Endothelial cell (in vitro differentiated cells): ENCODE data around the gene TRIP10. TPM values are rescaled to one million over a fixed set of nuclear protein-coding genes. Genes with fewer than 3 reads are reported as not detected.

Experiments
- DNase-seq: peaks from one replicate; pipeline ENCODE4 v3.0.0; 2021; ENCODE audit warnings: low spot score
- H3K27ac Mint-ChIP-seq: one replicate; pipeline ENCODE4 v1.8.0; 2021; ENCODE audit warnings: mixed read lengths, inconsistent platforms; ENCODE audit not compliant: unreplicated experiment
- H3K27me3 Mint-ChIP-seq: one replicate; pipeline ENCODE4 v1.8.0; 2021; ENCODE audit warnings: mild to moderate bottlenecking, moderate library complexity, mixed read lengths, inconsistent platforms; ENCODE audit not compliant: unreplicated experiment
- H3K36me3 Mint-ChIP-seq: one replicate; pipeline ENCODE4 v1.8.0; 2021; ENCODE audit warnings: mild to moderate bottlenecking, low read depth, mixed read lengths, inconsistent platforms; ENCODE audit not compliant: unreplicated experiment
- H3K4me1 Mint-ChIP-seq: one replicate; pipeline ENCODE4 v1.8.0; 2021; ENCODE audit warnings: mild to moderate bottlenecking, mixed read lengths, inconsistent platforms; ENCODE audit not compliant: unreplicated experiment
- H3K4me3 Mint-ChIP-seq: one replicate; pipeline ENCODE4 v1.8.0; 2021; ENCODE audit warnings: mild to moderate bottlenecking, mixed read lengths, inconsistent platforms; ENCODE audit not compliant: unreplicated experiment
- H3K9me3 Mint-ChIP-seq: one replicate; pipeline ENCODE4 v1.8.0; 2021; ENCODE audit warnings: mixed read lengths, inconsistent platforms; ENCODE audit not compliant: unreplicated experiment
- CTCF ChIP-seq: fragments of 200-600 bp; sonication (generic); IDR thresholded peaks from one replicate; pipeline ENCODE4 v1.5.0; 2021; ENCODE audit warnings: antibody characterized with exemption; ENCODE audit not compliant: unreplicated experiment
- total RNA-seq: library from RNA; stranded (reverse); fragmentation: NEBNext Ultra II Directional; extraction: Animal tissue kit (Norgen Biotek cat#: 25700); gene quantifications from one replicate; pipeline ENCODE4 v1.2.1, GENCODE V29; 2021; ENCODE audit not compliant: unreplicated experiment

TRIP10 gene
- total RNA-seq, 1 donor from 2014 or later = 42.8 TPM

GRCh38 chr19:6730941-6731670, 8.4 kb upstream of the TRIP10 start:
- Mint-ChIP-seq H3K27me3 (peaks cover 13% of the 10 kb centered on the region), H3K36me3 (peaks cover 12% of the 10 kb centered on the region), H3K4me1 (peaks cover 15% of the 10 kb centered on the region), H3K27ac (no peak overlapping the region), H3K9me3 (no peaks in the 10 kb centered on the region), H3K4me3 (no peak overlapping the region)
- no peak for TF ChIP-seq CTCF
- DNase-seq = no peak

GRCh38 chr19:6731822-6732221, 7.7 kb upstream of the TRIP10 start:
- no peak for DNase-seq
- H3K4me1 Mint-ChIP-seq = peaks cover 18% of the 10 kb centered on the region
- H3K27me3 Mint-ChIP-seq = peaks cover 14% of the 10 kb centered on the region
- H3K9me3 Mint-ChIP-seq = no peaks in the 10 kb centered on the region
- no peak overlapping the region for H3K27ac Mint-ChIP-seq
- TF ChIP-seq CTCF = no peak
- H3K4me3 Mint-ChIP-seq = no peak overlapping the region
- H3K36me3 Mint-ChIP-seq = peaks cover 14% of the 10 kb centered on the region

- peaks cover 15% of the 10 kb centered on the region for H3K4me1 Mint-ChIP-seq
- H3K9me3 Mint-ChIP-seq = no peaks in the 10 kb centered on the region
- TF ChIP-seq CTCF = no peak
- H3K36me3 Mint-ChIP-seq = peaks cover 15% of the 10 kb centered on the region
- peaks cover 20% of the 10 kb centered on the region for H3K27me3 Mint-ChIP-seq
- H3K27ac Mint-ChIP-seq = no peak overlapping the region
- no peak for DNase-seq
- H3K4me3 Mint-ChIP-seq = peak overlapping the region; percentile 80
These were observed 6.6 kb upstream of the TRIP10 start for GRCh38 chr19:6732803-6733337.

GRCh38 chr19:6733338-6734095, 6.0 kb upstream of the TRIP10 start:
- H3K27ac Mint-ChIP-seq = no peak overlapping the region

More at GRCh38 chr19:6733338-6734095, 6.0 kb upstream of the TRIP10 start:
- H3K27me3 Mint-ChIP-seq = peaks cover 23% of the 10 kb centered on the region
- peaks cover 15% of the 10 kb centered on the region for H3K36me3 Mint-ChIP-seq
- H3K9me3 Mint-ChIP-seq = no peaks in the 10 kb centered on the region
- H3K4me1 Mint-ChIP-seq = peaks cover 15% of the 10 kb centered on the region
- H3K4me3 Mint-ChIP-seq = no peak overlapping the region
- no peak for DNase-seq
- peak; percentile 28 for TF ChIP-seq CTCF
